HAP-1 (cell line): ENCODE measurements around the gene ALDH16A1.

Source experiments
- DNase-seq, 2 experiments: peaks; one replicate each; pipeline ENCODE4 v3.0.0-alpha.2; 2016 to 2020; ENCODE audit warnings: low spot score in 2 of 2
- H3K27me3 ChIP-seq: fragments of 250-450 bp; sonication (Bioruptor Pico); 2 replicates; pipeline ENCODE4 v1.5.1; 2020; ENCODE audit warnings: low read depth, mild to moderate bottlenecking, moderate library complexity
- H3K36me3 ChIP-seq: fragments of 250-450 bp; sonication (Bioruptor Pico); replicated peaks from 2 replicates; pipeline ENCODE4 v1.5.1; 2020; ENCODE audit warnings: mild to moderate bottlenecking
- H3K4me1 ChIP-seq: fragments of 250-450 bp; sonication (Bioruptor Pico); 2 replicates; pipeline ENCODE4 v1.5.1; 2020; ENCODE audit warnings: mild to moderate bottlenecking
- H3K4me3 ChIP-seq: fragments of 250-450 bp; sonication (Bioruptor Pico); 2 replicates; pipeline ENCODE4 v1.5.1; 2020; ENCODE audit warnings: mild to moderate bottlenecking, moderate library complexity
- H3K9me3 ChIP-seq: fragments of 250-450 bp; sonication (Bioruptor Pico); 2 replicates; pipeline ENCODE4 v1.5.1; 2020; ENCODE audit warnings: mild to moderate bottlenecking, moderate library complexity
- in situ Hi-C: fragments of 300-500 bp; cut with MboI; formaldehyde crosslinking; loops from 3 replicates; pipeline ENCODE4 v1.14.3; 2020; ENCODE audit warnings: low sequenced_read_pairs, inconsistent platforms, mixed read lengths

Gene ALDH16A1

DNA sequence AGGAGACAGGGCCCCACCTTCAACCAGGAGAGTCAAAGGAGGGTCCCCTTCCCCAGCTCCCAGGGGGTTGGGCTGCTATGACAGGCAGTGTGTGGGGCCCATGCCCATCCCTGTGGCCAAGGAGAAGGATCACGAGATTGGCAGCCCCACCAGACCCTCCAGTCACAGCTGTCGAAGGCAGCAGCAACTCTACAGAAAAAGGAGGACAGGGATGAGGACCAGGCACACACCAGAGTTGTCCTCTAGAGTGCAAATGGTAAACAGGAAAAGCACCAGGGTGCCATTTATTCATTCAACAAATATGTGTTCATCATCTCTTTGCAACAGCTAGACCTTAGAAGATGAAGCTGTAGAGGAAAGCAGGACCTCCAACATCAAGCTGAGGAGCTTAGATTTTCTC is 33.9 kb upstream of the ALDH16A1 start:
- H3K4me3 ChIP-seq, result no peak overlapping the region
- H3K9me3 ChIP-seq, result no peaks in the 10 kb centered on the region
- H3K4me1 ChIP-seq, result peaks cover 2% of the 10 kb centered on the region; the same call in 1 of the 2 replicates
- no peak for DNase-seq
- in situ Hi-C loops, result no loop called here
- peaks cover 60% of the 10 kb centered on the region for H3K27me3 ChIP-seq
- H3K36me3 ChIP-seq, result no peaks in the 10 kb centered on the region

DNA sequence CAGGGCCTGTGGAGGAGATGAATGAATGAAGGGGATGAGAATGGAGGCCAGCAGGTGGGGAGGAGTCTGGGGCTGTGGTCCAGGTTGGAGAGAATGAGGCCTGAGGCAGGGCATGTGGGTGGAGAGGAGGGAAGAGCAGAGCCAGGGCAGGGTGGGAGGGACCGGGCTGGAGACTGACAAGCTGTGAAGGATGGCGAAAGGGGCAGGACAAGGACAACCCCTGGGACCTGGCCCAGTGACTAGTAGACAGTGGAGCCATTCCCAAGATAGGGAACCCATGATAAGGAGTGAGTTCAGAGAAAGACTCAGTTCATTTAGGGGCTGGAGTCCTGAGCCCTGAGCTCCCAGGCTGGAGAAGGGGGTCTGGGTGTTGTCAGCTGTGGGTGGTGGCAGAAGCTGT is 32.8 kb upstream of the ALDH16A1 start:
- no peaks in the 10 kb centered on the region for H3K9me3 ChIP-seq
- H3K4me3 ChIP-seq, result no peak overlapping the region
- no peaks in the 10 kb centered on the region for H3K36me3 ChIP-seq
- H3K4me1 ChIP-seq, result peaks cover 2% of the 10 kb centered on the region; the same call in 1 of the 2 replicates
- H3K27me3 ChIP-seq, result peaks cover 69% of the 10 kb centered on the region
- in situ Hi-C loops, result no loop called here
- no peak for DNase-seq

DNA sequence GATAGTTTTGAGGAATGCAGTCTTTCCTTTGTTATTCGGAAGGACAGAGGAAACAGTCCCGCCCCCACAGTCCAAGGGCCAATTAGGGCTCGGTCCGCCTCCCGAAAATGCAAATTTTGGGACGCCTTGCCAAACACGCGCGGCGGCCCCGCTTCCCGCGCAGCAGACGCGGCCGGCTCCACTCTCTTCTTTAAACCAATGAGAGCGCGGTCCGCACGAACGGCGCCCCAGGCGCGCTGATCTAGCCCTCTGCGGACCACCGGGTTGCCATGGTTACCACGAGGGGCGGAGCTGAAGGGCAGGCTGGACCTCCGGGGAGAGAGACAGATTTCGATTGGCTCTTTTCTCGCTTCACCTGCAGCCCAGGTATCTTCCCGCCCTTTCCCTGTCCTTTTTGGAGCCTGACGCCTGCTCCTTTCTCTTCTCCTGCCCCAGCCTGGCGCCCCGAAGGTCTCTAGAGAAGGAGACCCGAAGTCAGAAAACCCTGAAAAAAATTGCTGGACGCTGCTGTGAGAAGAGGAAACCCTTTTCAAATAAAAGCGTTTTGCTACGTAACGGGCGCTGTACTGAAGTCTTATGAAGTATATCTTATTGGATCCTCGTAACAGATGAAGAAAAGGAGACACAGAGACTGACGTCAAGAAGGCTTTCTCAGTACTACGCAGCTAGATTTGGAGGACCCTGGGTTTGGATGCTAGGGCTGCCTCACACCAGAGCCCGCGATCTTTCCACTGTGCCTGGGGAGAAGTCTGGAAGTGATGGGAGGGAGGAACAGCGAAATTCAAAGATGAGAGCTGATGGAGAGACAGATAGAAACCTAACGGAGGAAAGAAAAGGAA is 31.8 kb upstream of the ALDH16A1 start:
- H3K27me3 ChIP-seq, result peaks cover 79% of the 10 kb centered on the region
- H3K9me3 ChIP-seq, result no peaks in the 10 kb centered on the region
- H3K4me1 ChIP-seq, result peaks cover 2% of the 10 kb centered on the region; the same call in 1 of the 2 replicates
- no peaks in the 10 kb centered on the region for H3K36me3 ChIP-seq
- peak; percentile 77 to 86 for DNase-seq
- H3K4me3 ChIP-seq, result no peak overlapping the region
- in situ Hi-C loops, result no loop called here

DNA sequence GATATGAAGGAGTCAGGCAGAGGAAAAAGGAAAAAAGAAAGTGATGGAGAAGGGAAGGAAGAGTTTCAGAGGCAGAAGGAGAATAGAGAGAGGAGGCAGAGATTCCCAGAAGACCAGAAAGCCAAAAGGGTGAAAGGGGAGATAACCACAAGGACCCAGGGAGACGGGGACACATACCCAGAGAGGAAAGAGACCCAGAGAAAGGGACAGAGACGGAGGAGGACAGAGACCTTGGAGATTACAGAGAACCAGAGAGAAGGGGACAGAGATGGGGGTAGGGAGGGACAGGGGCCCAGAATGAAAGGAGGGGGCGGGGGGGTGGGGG is 31.2 kb upstream of the ALDH16A1 start:
- peaks cover 82% of the 10 kb centered on the region for H3K27me3 ChIP-seq
- in situ Hi-C loops, result no loop called here
- DNase-seq, result no peak
- H3K4me3 ChIP-seq, result no peak overlapping the region
- H3K4me1 ChIP-seq, result peaks cover 2% of the 10 kb centered on the region; the same call in 1 of the 2 replicates
- no peaks in the 10 kb centered on the region for H3K9me3 ChIP-seq
- H3K36me3 ChIP-seq, result no peaks in the 10 kb centered on the region

DNA sequence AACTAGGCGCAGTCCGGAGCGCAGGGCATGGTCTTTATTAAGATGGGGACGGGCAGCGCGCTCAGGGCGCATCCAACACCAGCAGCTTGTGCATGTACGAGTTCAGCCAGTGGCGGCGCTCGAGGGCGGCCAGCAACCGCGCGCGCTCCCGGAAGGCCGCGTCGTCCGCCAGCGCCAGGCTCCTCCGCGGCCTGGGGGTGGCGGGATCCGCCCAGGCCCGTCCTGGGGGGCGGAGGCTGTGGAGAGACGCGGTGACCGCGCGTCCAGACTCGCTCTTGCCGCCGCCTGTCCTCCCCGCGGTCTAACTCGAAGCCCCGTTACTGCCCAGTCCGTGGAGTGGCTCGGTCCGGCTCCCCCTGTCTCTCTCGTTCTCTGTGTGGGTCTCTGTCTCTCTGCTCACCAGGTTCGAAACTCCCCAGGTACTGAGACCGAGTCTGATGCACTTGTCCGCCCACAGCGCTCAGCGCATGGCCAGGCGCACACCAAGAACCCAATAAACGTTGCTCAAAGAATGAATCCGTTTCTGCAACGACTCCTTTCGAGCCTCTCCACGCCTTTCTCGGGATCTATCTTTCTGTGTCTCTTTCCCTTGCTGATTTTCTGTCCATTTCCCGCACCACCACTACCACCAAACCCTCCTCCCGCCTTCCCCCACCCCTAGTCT is 30.5 kb upstream of the ALDH16A1 start:
- Histone ChIP-seq H3K4me1 (peaks cover 2% of the 10 kb centered on the region; the same call in 1 of the 2 replicates), H3K27me3 (peaks cover 82% of the 10 kb centered on the region), H3K36me3 (no peaks in the 10 kb centered on the region), H3K9me3 (no peaks in the 10 kb centered on the region), H3K4me3 (no peak overlapping the region)
- in situ Hi-C loops, result no loop called here
- peak; percentile 42 to 78 for DNase-seq

DNA sequence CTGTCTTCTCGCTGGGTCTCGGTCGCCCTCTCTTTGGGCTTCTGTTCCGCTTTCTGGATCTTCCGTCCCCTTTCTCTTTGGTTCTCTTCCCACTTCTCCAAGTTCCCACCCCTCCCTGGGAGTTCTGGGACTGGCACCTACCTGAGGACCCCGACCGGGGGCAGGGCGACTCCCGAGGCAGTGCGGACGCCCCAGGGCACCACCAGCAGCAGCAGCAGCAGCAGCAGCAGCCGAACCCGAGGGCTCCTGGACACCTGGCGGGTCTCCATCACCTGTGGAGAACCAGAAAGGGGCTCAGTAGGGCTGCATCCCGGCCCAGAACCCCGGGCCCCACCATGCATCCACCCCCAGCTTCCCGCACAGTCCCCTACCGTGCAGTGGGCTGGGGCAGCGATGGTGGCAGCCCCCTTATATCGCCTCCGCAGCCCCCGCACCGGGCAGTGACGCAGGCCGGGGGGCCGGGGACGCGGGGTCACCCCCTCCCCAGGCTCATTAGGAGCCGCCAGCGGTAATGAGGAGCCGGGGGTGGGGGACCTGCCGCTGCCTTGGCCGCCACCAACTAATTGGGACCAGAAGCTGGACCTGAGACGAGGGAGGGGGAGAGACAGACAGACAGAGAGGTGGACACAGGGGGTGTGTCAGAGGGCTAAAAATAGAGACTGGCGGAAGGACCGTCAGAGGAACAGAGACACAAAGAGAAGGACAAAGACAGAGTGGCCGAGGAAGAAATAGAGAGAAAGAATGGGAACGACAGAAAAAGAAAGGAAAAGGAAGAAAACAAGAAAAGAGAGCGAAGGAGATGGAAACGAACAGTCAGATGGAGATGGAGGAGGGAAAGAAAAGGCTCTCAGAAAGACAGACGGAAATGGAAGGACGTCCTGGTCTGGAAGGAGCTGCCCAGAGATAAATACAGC is 29.7 kb upstream of the ALDH16A1 start, which contains the start of gene PTH2:
TSS of gene PTH2 (minus strand) at position 371 of the 914 bp plus-strand sequence. CDS start at position 269, 102 bp downstream.
- H3K27me3 ChIP-seq, result peaks cover 77% of the 10 kb centered on the region
- H3K4me3 ChIP-seq, result no peak within 1 kb of the TSS

DNA sequence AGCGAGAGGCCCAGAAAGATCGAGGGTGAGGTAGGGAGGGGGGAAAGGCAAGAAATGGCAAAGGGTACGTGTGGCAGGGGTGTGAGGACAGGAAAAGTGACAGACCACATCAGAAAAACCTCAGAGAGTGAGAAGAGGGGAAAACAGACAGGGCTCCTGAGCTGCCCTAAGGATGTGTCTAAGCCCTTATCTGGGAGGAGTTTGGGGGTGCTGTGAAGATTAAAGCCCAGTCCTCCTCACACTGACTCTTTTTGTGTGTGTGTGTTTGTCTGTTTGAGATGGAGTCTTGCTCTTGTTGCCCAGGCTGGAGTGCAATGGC is 29.1 kb upstream of the ALDH16A1 start:
- H3K27me3 ChIP-seq, result peaks cover 72% of the 10 kb centered on the region
- no peak for DNase-seq
- no peak overlapping the region for H3K4me3 ChIP-seq
- no peaks in the 10 kb centered on the region for H3K36me3 ChIP-seq
- in situ Hi-C loops, result no loop called here
- peaks cover 11% of the 10 kb centered on the region for H3K4me1 ChIP-seq
- no peaks in the 10 kb centered on the region for H3K9me3 ChIP-seq

More for the DNA sequence above, 29.7 kb upstream of the ALDH16A1 start, which contains the start of gene PTH2:
- Histone ChIP-seq H3K4me1 (peaks cover 9% of the 10 kb centered on the region), H3K9me3 (no peaks in the 10 kb centered on the region), H3K36me3 (no peaks in the 10 kb centered on the region)
- in situ Hi-C loops, result no loop called here
- no peak for DNase-seq

DNA sequence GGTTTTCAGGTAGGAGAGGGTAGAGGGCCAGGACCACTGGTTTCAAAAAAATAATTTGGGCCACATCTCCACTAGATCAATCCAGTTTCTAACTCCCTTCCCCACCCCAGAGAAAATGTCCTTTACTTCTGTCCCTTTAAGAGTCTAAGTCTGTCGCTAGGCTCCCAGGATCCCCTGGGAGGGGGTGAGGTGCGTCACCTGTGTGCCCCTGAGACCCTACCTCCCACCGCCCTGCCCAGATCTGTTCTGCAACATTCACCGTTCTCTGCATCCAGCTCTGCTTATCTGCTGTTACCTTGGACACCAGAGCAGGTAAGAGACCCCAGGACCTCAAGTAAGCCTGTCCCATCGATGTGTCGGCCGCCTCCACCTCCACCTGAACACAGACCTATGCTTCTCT is 27.8 kb upstream of the ALDH16A1 start, which contains the start of gene GFY:
TSS of gene GFY (plus strand) at position 211 of the 400 bp plus-strand sequence. CDS start 1,043 bp downstream, outside the sequence.
- Histone ChIP-seq H3K4me1 (peaks cover 11% of the 10 kb centered on the region), H3K36me3 (no peaks in the 10 kb centered on the region), H3K27me3 (peaks cover 60% of the 10 kb centered on the region), H3K4me3 (no peak within 1 kb of the TSS), H3K9me3 (no peaks in the 10 kb centered on the region)
- no peak for DNase-seq
- in situ Hi-C loops, result no loop called here

DNA sequence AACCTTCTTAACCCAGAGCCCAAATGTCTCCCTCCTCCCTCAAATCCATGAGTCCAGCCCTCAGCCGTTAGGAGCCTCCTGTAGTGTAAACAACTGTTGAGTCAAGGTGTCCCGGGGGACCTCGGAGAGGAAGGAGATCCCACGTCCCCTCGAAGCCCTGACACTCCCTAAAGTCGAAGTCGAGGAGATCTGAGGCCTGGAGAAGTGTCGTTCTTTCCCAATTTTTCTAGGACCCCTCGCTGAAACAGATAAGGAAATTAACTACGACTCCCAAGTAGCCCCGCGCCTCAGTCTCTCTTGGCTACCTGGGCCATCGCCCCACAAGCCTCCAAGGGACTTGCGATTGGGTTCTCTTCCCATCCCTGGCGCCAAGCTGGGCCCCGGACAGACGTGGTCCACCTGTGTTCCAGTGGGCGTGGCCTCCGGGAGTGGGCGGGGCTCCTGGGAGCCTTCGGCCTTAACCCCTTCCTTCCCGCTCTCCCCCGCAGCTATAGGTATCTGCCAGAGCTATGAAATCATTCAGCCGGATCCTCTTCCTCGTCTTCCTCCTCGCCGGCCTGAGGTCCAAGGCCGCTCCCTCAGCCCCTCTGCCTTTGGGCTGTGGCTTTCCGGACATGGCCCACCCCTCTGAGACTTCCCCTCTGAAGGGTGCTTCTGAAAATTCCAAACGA is 27.0 kb upstream of the ALDH16A1 start:
- DNase-seq, result peak in 1 of 2 experiments; percentile 83
- in situ Hi-C loops, result no loop called here
- H3K36me3 ChIP-seq, result no peaks in the 10 kb centered on the region
- H3K4me1 ChIP-seq, result peaks cover 9% of the 10 kb centered on the region
- H3K9me3 ChIP-seq, result no peaks in the 10 kb centered on the region
- H3K27me3 ChIP-seq, result peaks cover 51% of the 10 kb centered on the region
- no peak overlapping the region for H3K4me3 ChIP-seq

DNA sequence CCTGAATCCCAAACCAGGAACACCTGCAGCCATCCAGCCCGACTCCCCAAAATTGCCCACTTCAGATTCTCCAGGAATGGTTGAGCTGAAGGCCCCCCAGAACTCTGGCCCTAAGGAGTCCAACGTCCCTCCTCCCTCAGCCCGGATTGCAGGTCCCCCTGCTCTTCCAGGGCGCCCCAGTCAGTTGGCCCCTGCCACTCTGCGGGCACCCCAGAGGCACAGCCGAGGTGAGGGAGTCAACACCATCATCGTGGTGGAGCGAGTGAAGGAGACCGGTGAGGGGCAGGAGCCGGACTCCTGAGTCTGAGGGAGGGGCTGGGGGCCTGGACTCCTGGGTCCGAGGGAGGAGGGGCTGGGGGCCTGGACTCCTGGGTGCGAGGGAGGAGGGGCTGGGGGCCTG is 25.7 kb upstream of the ALDH16A1 start:
- peaks cover 39% of the 10 kb centered on the region for H3K27me3 ChIP-seq
- in situ Hi-C loops, result no loop called here
- no peaks in the 10 kb centered on the region for H3K9me3 ChIP-seq
- no peak overlapping the region for H3K4me3 ChIP-seq
- no peak for DNase-seq
- H3K4me1 ChIP-seq, result peaks cover 9% of the 10 kb centered on the region
- no peaks in the 10 kb centered on the region for H3K36me3 ChIP-seq

DNA sequence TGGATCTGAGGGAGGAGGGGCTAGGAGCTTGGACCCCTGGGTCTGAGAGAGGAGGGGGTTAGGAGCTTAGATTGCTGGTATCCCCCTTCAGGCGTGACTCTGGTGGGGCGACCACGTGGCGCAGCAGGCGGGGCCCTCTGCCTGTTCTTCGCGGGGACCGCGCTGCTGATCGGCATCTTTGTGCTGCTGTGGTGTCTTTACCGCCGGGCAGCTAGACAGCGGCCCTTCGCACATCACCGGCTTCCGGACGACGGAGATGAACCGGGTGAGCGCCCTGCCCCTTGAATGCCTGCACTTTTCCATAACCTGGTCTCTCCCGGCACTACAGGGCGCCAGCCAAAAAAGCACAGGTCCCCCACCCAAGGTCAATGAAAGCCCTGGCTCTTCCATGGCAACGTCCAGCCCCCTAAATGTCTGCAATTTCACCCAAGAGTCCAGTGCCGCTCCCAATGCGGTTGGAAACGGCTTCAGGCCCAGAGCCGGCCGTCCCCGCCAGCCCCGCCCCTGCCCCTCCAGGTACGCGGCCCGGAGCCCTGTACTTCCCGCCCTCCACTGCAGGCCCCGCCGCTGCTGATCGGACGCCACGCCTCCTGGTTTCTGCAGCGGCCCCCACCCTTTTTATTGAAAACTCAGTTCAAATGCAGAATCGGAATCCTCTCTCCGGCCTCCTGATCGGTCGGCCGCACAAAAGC is 25.0 kb upstream of the ALDH16A1 start:
- in situ Hi-C loops, result no loop called here
- Histone ChIP-seq H3K4me3 (peak overlapping the region; percentile 14), H3K27me3 (peaks cover 33% of the 10 kb centered on the region), H3K9me3 (no peaks in the 10 kb centered on the region), H3K36me3 (no peaks in the 10 kb centered on the region), H3K4me1 (peaks cover 9% of the 10 kb centered on the region)
- DNase-seq, result peak; percentile 49 to 86

DNA sequence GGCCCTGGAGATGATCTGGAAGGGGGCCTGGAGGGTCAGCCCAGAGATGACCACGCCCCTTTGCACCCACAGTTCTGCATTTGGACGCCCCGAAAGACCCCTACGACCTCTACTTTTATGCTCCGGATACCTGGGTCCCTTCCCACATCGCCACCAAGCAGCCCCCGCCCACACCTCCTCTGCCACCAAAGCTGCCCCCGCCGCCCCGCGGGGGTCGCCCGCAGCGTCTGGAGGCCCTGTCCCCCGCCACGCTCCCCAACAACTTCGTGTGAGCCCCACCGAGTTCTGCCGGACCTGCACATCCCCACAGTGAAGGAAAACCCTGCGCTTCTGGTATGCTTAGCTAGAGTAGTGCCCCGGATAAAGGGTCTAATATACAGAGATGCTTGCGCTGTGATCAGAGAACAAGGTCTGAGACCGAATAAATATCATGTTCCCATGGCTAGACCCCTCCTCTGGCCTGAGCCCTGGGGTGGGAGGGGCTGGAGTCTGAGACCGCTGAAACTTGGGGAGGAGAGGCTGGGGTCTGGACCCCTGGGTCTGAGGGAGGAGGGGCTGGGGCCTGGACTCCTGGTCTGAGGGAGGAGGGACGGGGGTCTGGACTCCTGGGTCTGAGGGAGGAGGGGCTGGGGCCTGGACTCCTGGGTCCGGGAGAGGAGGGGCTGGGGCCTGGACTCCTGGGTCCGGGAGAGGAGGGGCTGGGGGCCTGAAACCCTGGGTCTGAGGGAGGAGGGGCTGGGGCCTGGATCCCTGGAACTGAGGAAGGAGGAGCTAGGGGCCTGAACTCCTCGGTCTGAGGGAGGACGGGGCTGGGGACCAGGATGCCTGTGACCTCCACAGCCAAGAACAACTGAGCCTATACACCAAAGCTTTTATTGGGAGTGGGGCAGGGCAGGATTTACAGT is 24.2 kb upstream of the ALDH16A1 start:
- H3K9me3 ChIP-seq, result no peaks in the 10 kb centered on the region
- no peak for DNase-seq
- no peaks in the 10 kb centered on the region for H3K36me3 ChIP-seq
- peaks cover 9% of the 10 kb centered on the region for H3K4me1 ChIP-seq
- H3K27me3 ChIP-seq, result peaks cover 25% of the 10 kb centered on the region
- H3K4me3 ChIP-seq, result peak overlapping the region; percentile 14; the same call in 1 of the 2 replicates
- in situ Hi-C loops, result no loop called here
